Loucy (cell line): ENCODE measurements around the gene M1AP.

Experiments used
- H2AFZ ChIP-seq: fragments of 200-600 bp; sonication (generic); 2 replicates; pipeline ENCODE4 v1.6.0; 2016; ENCODE audit warnings: antibody characterized with exemption, mild to moderate bottlenecking, low read length, moderate library complexity
- H3F3A ChIP-seq: fragments of 200-600 bp; 2 replicates; pipeline ENCODE4 v1.6.0; 2016; ENCODE audit warnings: antibody characterized with exemption, low read depth, mild to moderate bottlenecking
- H3K27me3 ChIP-seq: fragments of 200-600 bp; sonication (generic); 2 replicates; pipeline ENCODE4 v1.6.1; 2014; ENCODE audit warnings: low read length, mild to moderate bottlenecking; ENCODE audit not compliant: insufficient read depth, poor library complexity, severe bottlenecking
- H3K36me3 ChIP-seq: fragments of 200-600 bp; sonication (generic); 2 replicates; pipeline ENCODE4 v1.6.1; 2016; ENCODE audit warnings: low read length; ENCODE audit not compliant: insufficient read depth
- H3K4me1 ChIP-seq: fragments of 200-600 bp; sonication (generic); 2 replicates; pipeline ENCODE4 v1.5.1; 2014; ENCODE audit warnings: low read length, mild to moderate bottlenecking; ENCODE audit not compliant: insufficient read depth, poor library complexity, severe bottlenecking
- H3K4me2 ChIP-seq: fragments of 200-600 bp; sonication (generic); 2 replicates; pipeline ENCODE4 v1.6.0; 2014; ENCODE audit warnings: antibody characterized with exemption, low read length, low read depth, mild to moderate bottlenecking; ENCODE audit not compliant: poor library complexity, severe bottlenecking
- H3K4me3 ChIP-seq: fragments of 200-600 bp; sonication (generic); 2 replicates; pipeline ENCODE4 v1.5.1; 2014; ENCODE audit warnings: low read length, mild to moderate bottlenecking, mixed read lengths; ENCODE audit not compliant: poor library complexity, severe bottlenecking
- H3K79me2 ChIP-seq: fragments of 200-600 bp; sonication (generic); 2 replicates; pipeline ENCODE4 v1.6.1; 2014; ENCODE audit warnings: low read length; ENCODE audit not compliant: insufficient read depth
- H3K9ac ChIP-seq: fragments of 200-600 bp; sonication (generic); 2 replicates; pipeline ENCODE4 v1.6.0; 2014; ENCODE audit warnings: mild to moderate bottlenecking, low read depth, low read length, moderate library complexity; ENCODE audit not compliant: poor library complexity, severe bottlenecking
- H3K9me2 ChIP-seq: fragments of 200-600 bp; sonication (generic); replicated peaks from 2 replicates; pipeline ENCODE4 v1.6.1; 2016; ENCODE audit warnings: low read depth, low read length, mixed read lengths
- H3K9me3 ChIP-seq: fragments of 200-600 bp; sonication (generic); 2 replicates; pipeline ENCODE4 v1.6.1; 2014; ENCODE audit warnings: mild to moderate bottlenecking, antibody characterized with exemption, low read length, low read depth; ENCODE audit not compliant: insufficient read depth
- H4K20me1 ChIP-seq: fragments of 200-600 bp; sonication (generic); 2 replicates; pipeline ENCODE4 v1.6.0; 2014; ENCODE audit warnings: antibody characterized with exemption, low read length, mild to moderate bottlenecking; ENCODE audit not compliant: insufficient read depth, poor library complexity, severe bottlenecking
- CTCF ChIP-seq: fragments of 200-600 bp; sonication (generic); conservative IDR thresholded peaks from 2 replicates; pipeline ENCODE4 v1.5.1; 2014; ENCODE audit warnings: mild to moderate bottlenecking, antibody characterized with exemption, low read length
- EZH2phosphoT487 ChIP-seq: fragments of 200-600 bp; IDR thresholded peaks from 2 replicates; pipeline ENCODE4 v1.6.1; 2018; ENCODE audit warnings: antibody characterized with exemption, mild to moderate bottlenecking, moderate library complexity, borderline replicate concordance

Gene M1AP

DNA sequence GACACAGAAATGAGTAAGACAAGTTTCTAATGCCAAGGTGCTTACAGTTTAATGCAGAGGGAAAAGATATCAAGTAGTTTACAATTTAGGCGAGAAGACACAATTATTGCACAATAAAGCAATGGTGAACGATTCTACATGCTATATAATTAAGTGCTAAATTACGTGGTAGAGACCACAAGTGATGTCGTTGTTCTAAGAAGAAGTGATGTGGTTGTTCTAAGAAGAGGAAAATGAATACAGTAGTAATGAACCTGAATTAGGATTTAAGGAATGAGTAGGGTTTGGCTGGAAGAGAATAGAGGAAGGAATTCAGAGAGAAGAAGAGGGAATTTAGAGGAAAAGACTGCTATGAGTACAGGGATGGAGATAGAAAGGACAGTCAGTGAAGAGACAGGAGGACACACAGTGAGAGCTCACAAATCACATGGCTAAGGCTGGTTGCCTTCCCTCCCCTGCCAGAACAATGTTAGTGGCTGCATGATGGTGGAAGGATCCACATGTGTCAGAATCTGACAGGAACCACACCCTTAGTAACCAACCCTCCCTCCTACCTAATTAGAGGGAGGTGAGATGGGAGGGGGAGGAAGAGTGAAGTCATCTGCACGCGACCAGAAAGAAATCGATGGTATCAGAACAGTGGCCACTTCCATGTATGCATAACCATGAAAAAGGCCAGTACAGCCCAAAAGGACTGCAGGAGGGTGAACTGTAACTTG lies 44.7 kb downstream of the M1AP start:
- H3K9me2 ChIP-seq, result no peaks in the 10 kb centered on the region
- no peaks in the 10 kb centered on the region for H4K20me1 ChIP-seq
- no peak overlapping the region for H3K9ac ChIP-seq
- no peak for TF ChIP-seq CTCF
- no peak for TF ChIP-seq EZH2phosphoT487
- no peaks in the 10 kb centered on the region for H3K4me1 ChIP-seq
- peaks cover 19% of the 10 kb centered on the region for H3K27me3 ChIP-seq
- no peaks in the 10 kb centered on the region for H3K36me3 ChIP-seq
- H3K4me2 ChIP-seq, result no peak overlapping the region
- no peaks in the 10 kb centered on the region for H3F3A ChIP-seq
- H3K4me3 ChIP-seq, result no peak overlapping the region
- H3K79me2 ChIP-seq, result no peaks in the 10 kb centered on the region
- H3K9me3 ChIP-seq, result no peaks in the 10 kb centered on the region
- no peak overlapping the region for H2AFZ ChIP-seq

DNA sequence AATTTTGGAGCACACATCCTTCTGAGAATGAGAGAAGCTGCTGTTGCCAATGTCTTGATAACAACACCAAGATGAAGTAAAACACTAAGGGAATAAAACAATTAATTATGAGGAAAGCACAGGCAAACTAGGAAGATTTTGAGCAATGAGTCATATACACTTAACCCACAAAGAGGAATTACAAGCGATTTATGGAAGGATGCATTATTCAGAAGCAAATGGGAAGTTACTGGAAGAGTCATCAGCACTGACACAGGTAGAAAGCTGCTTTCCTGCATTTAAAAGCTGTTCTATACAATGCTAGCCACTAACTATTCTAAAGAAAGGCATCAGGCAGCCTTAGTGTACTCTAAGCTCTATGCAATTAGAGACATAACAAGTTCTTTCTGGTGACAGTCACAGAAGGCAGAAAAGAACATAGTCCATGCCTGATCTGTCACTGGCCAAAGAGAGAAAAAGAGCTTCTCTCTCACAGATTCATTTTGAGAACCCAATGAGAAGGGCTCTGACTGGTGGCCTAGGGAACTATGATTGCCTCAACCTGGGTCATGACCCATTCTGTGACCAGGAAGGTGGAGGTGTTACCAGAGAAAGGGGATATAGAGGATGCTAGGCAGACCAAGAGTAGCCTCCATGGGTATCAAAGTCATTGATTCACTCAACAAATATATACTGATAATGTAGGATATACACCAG lies 45.4 kb downstream of the M1AP start:
- H3K4me3 ChIP-seq, result no peak overlapping the region
- no peaks in the 10 kb centered on the region for H4K20me1 ChIP-seq
- H3F3A ChIP-seq, result no peaks in the 10 kb centered on the region
- no peaks in the 10 kb centered on the region for H3K9me3 ChIP-seq
- no peak overlapping the region for H2AFZ ChIP-seq
- TF ChIP-seq EZH2phosphoT487 (no peak), CTCF (no peak)
- peaks cover 19% of the 10 kb centered on the region for H3K27me3 ChIP-seq
- no peaks in the 10 kb centered on the region for H3K79me2 ChIP-seq
- H3K4me1 ChIP-seq, result no peaks in the 10 kb centered on the region
- no peak overlapping the region for H3K4me2 ChIP-seq
- no peak overlapping the region for H3K9ac ChIP-seq
- no peaks in the 10 kb centered on the region for H3K36me3 ChIP-seq
- H3K9me2 ChIP-seq, result no peaks in the 10 kb centered on the region

DNA sequence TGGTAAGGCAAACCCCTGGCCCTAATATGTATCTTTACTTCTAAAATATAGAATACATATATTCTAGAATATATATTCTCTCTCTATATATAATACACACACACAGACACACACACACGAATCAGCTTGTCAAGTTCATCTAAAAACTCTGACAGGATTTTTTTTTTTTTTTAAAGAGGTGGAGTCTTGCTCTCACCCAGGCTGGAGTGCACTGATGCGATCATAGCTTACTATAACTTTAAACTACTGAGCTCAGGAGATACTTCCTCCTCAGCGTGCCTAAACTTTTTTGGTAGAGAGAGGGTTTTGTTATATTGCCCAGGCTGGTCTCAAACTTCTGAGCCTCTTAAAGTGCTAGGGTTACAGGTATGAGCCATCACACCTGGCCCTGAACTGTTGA lies 48.5 kb downstream of the M1AP start:
- Histone ChIP-seq H3K9me2 (no peaks in the 10 kb centered on the region), H3K36me3 (no peaks in the 10 kb centered on the region), H3K79me2 (no peaks in the 10 kb centered on the region), H3K9ac (no peak overlapping the region), H3K27me3 (peaks cover 23% of the 10 kb centered on the region), H3K9me3 (no peaks in the 10 kb centered on the region), H3K4me1 (no peaks in the 10 kb centered on the region), H2AFZ (no peak overlapping the region), H4K20me1 (no peaks in the 10 kb centered on the region), H3F3A (no peaks in the 10 kb centered on the region), H3K4me3 (no peak overlapping the region), H3K4me2 (no peak overlapping the region)
- TF ChIP-seq EZH2phosphoT487 (no peak), CTCF (no peak)
